ENCODE data around the gene DYNLL2. TPM values are rescaled to one million over a fixed set of nuclear protein-coding genes. Genes with fewer than 3 reads are reported as not detected.
"Not testable (repeated sequence)": the region's sequence is repeated elsewhere in the genome, so short reads cannot be mapped to it uniquely, and the experiment has no call there.

DYNLL2 gene
- total RNA-seq, 1 experiment from 2014 or later: 24.8 TPM

DNA sequence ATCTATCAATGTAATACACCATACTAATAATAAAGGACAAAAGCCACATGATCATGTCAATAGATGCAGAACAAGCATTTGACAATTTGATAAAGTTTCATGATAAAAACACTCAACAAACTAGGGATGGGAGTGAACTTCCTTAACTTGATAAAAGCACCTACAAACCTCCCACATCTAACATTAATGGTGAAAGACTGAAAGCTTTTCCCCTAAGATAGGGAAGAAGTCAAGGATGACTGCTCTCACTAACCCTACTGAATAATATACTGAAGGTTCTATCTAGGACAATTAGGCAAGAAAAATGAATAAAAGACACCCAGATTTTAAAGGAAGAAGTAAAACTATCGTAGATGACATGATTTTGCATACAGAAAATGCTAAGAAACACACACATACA is 10.4 kb upstream of the DYNLL2 start:
- Mint-ChIP-seq H3K27me3 (ENCODE audit: unreplicated experiment) (peaks cover 60% of the 10 kb centered on the region), H3K36me3 (ENCODE audit: insufficient read depth, unreplicated experiment) (no peaks in the 10 kb centered on the region), H3K9me3 (ENCODE audit: low read depth, unreplicated experiment) (no peaks in the 10 kb centered on the region), H3K27ac (ENCODE audit: unreplicated experiment) (no peak overlapping the region), H3K4me1 (ENCODE audit: low read depth, unreplicated experiment) (no peaks in the 10 kb centered on the region), H3K4me3 (ENCODE audit: low read depth, unreplicated experiment) (no peak overlapping the region)
- DNase-seq: no peak
- CTCF ChIA-PET: no interaction called here
- TF ChIP-seq, protein P1, sequence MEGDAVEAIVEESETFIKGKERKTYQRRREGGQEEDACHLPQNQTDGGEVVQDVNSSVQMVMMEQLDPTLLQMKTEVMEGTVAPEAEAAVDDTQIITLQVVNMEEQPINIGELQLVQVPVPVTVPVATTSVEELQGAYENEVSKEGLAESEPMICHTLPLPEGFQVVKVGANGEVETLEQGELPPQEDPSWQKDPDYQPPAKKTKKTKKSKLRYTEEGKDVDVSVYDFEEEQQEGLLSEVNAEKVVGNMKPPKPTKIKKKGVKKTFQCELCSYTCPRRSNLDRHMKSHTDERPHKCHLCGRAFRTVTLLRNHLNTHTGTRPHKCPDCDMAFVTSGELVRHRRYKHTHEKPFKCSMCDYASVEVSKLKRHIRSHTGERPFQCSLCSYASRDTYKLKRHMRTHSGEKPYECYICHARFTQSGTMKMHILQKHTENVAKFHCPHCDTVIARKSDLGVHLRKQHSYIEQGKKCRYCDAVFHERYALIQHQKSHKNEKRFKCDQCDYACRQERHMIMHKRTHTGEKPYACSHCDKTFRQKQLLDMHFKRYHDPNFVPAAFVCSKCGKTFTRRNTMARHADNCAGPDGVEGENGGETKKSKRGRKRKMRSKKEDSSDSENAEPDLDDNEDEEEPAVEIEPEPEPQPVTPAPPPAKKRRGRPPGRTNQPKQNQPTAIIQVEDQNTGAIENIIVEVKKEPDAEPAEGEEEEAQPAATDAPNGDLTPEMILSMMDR (IDR thresholded peaks at IDR 0.05; ENCODE audit: unreplicated experiment): no peak
- intact Hi-C loops (cut with micrococcal nuclease; ENCODE audit: unreplicated experiment): no loop called here
- no TSS peak for BruUV-seq (replicated peaks)

DNA sequence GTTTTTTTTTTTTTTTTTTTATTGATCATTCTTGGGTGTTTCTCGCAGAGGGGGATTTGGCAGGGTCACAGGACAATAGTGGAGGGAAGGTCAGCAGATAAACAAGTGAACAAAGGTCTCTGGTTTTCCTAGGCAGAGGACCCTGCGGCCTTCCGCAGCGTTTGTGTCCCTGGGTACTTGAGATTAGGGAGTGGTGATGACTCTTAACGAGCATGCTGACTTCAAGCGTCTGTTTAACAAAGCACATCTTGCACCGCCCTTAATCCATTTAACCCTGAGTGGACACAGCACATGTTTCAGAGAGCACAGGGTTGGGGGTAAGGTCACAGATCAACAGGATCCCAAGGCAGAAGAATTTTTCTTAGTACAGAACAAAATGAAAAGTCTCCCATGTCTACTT is 10.0 kb upstream of the DYNLL2 start:
- BruUV-seq (replicated peaks); H3K9me3 Mint-ChIP-seq (ENCODE audit: low read depth, unreplicated experiment); CTCF ChIA-PET; intact Hi-C loops (cut with micrococcal nuclease; ENCODE audit: unreplicated experiment); H3K4me1 Mint-ChIP-seq (ENCODE audit: low read depth, unreplicated experiment); H3K36me3 Mint-ChIP-seq (ENCODE audit: insufficient read depth, unreplicated experiment); DNase-seq; H3K4me3 Mint-ChIP-seq (ENCODE audit: low read depth, unreplicated experiment); H3K27ac Mint-ChIP-seq (ENCODE audit: unreplicated experiment): not testable (repeated sequence)
- peaks cover 60% of the 10 kb centered on the region for H3K27me3 Mint-ChIP-seq (ENCODE audit: unreplicated experiment)

DNA sequence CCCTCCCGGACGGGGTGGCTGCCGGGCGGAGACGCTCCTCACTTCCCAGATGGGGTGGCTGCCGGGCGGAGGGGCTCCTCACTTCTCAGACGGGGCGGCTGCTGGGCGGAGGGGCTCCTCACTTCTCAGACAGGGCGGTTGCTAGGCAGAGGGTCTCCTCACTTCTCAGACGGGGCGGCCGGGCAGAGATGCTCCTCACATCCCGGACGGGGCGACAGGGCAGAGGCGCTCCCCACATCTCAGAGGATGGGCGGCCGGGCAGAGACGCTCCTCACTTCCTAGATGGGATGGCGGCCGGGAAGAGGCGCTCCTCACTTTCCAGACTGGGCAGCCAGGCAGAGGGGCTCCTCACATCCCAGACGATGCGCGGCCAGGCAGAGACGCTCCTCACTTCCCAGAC is 8.8 kb upstream of the DYNLL2 start:
- CTCF ChIA-PET: interaction anchor here (0.6 kb wide), 1 partner anchor 12 kb away, joined by 3 read pairs; no protein-coding TSS in a partner anchor
- H3K4me1 Mint-ChIP-seq (ENCODE audit: low read depth, unreplicated experiment); intact Hi-C loops (cut with micrococcal nuclease; ENCODE audit: unreplicated experiment); H3K36me3 Mint-ChIP-seq (ENCODE audit: insufficient read depth, unreplicated experiment); DNase-seq; H3K9me3 Mint-ChIP-seq (ENCODE audit: low read depth, unreplicated experiment); H3K4me3 Mint-ChIP-seq (ENCODE audit: low read depth, unreplicated experiment); H3K27ac Mint-ChIP-seq (ENCODE audit: unreplicated experiment); BruUV-seq (replicated peaks): not testable (repeated sequence)
- peaks cover 59% of the 10 kb centered on the region for H3K27me3 Mint-ChIP-seq (ENCODE audit: unreplicated experiment)

DNA sequence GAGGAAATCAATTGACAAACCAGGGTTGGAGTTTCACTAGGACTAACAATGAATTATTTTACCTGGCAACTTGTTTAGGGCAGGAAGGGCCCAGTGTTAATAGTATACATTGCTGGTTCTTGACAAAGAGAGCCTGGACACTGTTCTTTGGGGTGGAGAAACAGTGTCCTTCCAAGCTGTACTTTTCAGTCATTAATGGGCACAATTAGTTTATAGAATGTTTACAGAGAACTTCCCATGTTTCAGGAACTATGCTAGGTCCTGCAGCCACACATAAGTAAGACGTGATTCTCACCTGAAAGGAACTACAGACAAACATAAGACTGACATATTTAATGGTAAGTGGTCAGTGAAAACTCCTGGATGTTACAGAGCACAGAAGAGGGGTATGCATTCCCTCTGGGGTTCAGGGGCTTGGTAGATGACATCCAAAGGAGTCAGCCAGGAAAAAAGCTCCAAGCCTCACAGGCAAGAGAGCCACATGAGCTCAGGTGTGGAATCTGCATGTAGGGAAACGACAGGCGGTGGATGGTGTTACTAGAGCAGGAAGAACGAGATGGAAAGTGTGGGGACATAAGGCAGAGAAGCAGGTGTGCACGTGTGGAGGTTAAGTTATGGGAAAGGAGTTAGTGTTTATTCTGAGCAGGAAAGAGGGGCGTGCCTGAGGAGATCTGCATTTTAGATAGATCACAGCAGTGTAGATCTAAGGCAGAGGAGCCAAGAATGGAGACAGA is 3.8 kb upstream of the DYNLL2 start:
- DNase-seq: no peak
- H3K27me3 Mint-ChIP-seq (ENCODE audit: unreplicated experiment): peaks cover 48% of the 10 kb centered on the region
- H3K36me3 Mint-ChIP-seq (ENCODE audit: insufficient read depth, unreplicated experiment): peaks cover 17% of the 10 kb centered on the region
- BruUV-seq (replicated peaks): no TSS peak
- H3K4me1 Mint-ChIP-seq (ENCODE audit: low read depth, unreplicated experiment): no peaks in the 10 kb centered on the region
- intact Hi-C loops (cut with micrococcal nuclease; ENCODE audit: unreplicated experiment): no loop called here
- no peaks in the 10 kb centered on the region for H3K9me3 Mint-ChIP-seq (ENCODE audit: low read depth, unreplicated experiment)
- CTCF ChIA-PET: no interaction called here
- no peak overlapping the region for H3K27ac Mint-ChIP-seq (ENCODE audit: unreplicated experiment)
- no peak overlapping the region for H3K4me3 Mint-ChIP-seq (ENCODE audit: low read depth, unreplicated experiment)
- TF ChIP-seq, protein P1 (IDR thresholded peaks at IDR 0.05; ENCODE audit: unreplicated experiment): no peak

DNA sequence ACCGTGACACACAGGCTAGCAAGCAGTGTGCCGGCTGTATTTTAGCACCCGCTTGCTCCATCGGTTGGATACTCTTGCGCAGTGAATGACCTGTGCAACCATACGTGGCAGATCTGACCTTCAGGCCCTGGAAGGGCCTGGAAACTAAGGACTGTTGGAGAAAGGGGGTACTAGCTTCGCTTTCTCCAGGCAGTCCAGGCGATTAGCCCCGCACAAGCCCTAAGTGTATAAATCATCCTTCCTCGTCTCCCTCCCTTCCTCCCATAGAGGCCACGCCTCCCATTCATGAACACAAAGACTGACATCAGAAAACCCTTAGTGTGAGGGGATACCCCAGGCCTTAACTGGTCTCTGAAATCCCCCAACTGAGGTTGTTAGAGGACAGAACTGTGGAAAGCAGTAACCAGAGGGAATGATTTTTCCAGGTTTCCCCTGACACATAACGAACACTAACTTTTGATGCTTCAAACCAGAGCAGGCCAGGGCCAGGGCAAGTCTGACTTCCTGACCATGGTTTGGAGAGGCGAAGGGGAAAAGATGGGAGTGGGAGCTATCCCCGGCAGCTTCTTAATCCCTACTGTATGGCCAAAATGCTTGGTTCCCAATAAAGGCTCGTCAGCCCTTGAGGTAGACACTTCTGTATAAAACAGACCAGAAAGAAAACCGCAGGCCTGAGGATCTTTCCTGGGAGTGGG is 1.4 kb upstream of the DYNLL2 start:
- TF ChIP-seq, protein P1 (IDR thresholded peaks at IDR 0.05; ENCODE audit: unreplicated experiment): no peak

More for the DNA sequence above, 1.4 kb upstream of the DYNLL2 start:
- Mint-ChIP-seq H3K4me1 (ENCODE audit: low read depth, unreplicated experiment) (peaks cover 3% of the 10 kb centered on the region), H3K4me3 (ENCODE audit: low read depth, unreplicated experiment) (no peak overlapping the region), H3K27me3 (ENCODE audit: unreplicated experiment) (peaks cover 41% of the 10 kb centered on the region), H3K9me3 (ENCODE audit: low read depth, unreplicated experiment) (no peaks in the 10 kb centered on the region), H3K36me3 (ENCODE audit: insufficient read depth, unreplicated experiment) (peaks cover 20% of the 10 kb centered on the region), H3K27ac (ENCODE audit: unreplicated experiment) (no peak overlapping the region)
- intact Hi-C loops (cut with micrococcal nuclease; ENCODE audit: unreplicated experiment): no loop called here
- no TSS peak for BruUV-seq (replicated peaks)
- CTCF ChIA-PET: no interaction called here
- no peak for DNase-seq

Measured in Calu3 (cell line).